HFFc6 (cell line): ENCODE measurements around the gene MAOB. TPM values are rescaled to one million over a fixed set of nuclear protein-coding genes. Genes with fewer than 3 reads are reported as not detected.

ENCODE experiments used
- DNase-seq: peaks from one replicate; pipeline ENCODE4 v3.0.0-alpha.2; 2018
- H3K27ac Mint-ChIP-seq: 2 replicates; pipeline ENCODE4 v1.8.0; 2020; ENCODE audit warnings: mild to moderate bottlenecking, mixed read lengths
- H3K27me3 Mint-ChIP-seq: 2 replicates; pipeline ENCODE4 v1.8.0; 2021; ENCODE audit warnings: mild to moderate bottlenecking, moderate library complexity, mixed read lengths; ENCODE audit not compliant: insufficient read depth
- H3K36me3 Mint-ChIP-seq: 2 replicates; pipeline ENCODE4 v1.8.0; 2021; ENCODE audit warnings: low read depth, mixed read lengths
- H3K4me1 Mint-ChIP-seq: 2 replicates; pipeline ENCODE4 v1.8.0; 2020; ENCODE audit warnings: low read depth, mixed read lengths
- H3K4me3 Mint-ChIP-seq: 2 replicates; pipeline ENCODE4 v1.8.0; 2020; ENCODE audit warnings: mild to moderate bottlenecking, moderate library complexity, mixed read lengths
- H3K9me3 Mint-ChIP-seq: 2 replicates; pipeline ENCODE4 v1.8.0; 2020; ENCODE audit warnings: mild to moderate bottlenecking, mixed read lengths
- CTCF ChIP-seq: fragments of 200-600 bp; sonication (generic); IDR thresholded peaks from 2 replicates; pipeline ENCODE4 v1.5.0; 2021; ENCODE audit warnings: antibody characterized with exemption, mild to moderate bottlenecking
- total RNA-seq, 6 experiments: library from RNA; stranded (reverse); fragmentation: NEBNext Ultra II Directional; extraction: Animal tissue kit (Norgen Biotek cat#: 25700); gene quantifications; 2 replicates in 1 of 6; 3 replicates in 5 of 6; pipeline ENCODE4 v1.2.3, GENCODE V29; 2021

Gene MAOB
- total RNA-seq, 6 experiments from 2014 or later = not detected

- Mint-ChIP-seq H3K9me3 (no peaks in the 10 kb centered on the region), H3K27ac (no peak overlapping the region), H3K4me1 (no peaks in the 10 kb centered on the region), H3K4me3 (no peak overlapping the region), H3K36me3 (no peaks in the 10 kb centered on the region), H3K27me3 (no peaks in the 10 kb centered on the region)
- DNase-seq = no peak
- no peak for TF ChIP-seq CTCF
These were observed 16.3 kb upstream of the MAOB start for GRCh38 chrX:43898406-43899035.

DNA sequence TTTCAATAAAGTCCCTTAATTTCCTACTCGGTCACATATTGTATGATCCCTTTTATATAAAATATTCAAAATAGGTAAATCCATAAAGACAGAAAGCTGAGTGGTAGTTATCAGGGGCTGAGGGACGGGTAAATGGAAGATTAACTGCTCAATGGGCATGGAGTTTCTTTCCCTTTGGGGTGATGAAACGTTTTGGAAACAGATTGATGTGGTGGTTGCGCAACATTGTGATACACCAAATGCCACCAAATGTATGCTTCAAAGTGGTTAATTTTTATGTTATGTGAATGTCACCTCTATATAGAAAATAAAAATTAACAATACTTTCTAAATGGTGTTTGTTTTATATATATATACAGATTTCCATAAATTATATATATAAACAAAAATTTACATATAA, 15.0 kb upstream of the MAOB start:
- TF ChIP-seq CTCF = no peak
- no peak overlapping the region for H3K27ac Mint-ChIP-seq
- no peaks in the 10 kb centered on the region for H3K4me1 Mint-ChIP-seq
- no peaks in the 10 kb centered on the region for H3K9me3 Mint-ChIP-seq
- DNase-seq = no peak
- no peaks in the 10 kb centered on the region for H3K36me3 Mint-ChIP-seq
- H3K27me3 Mint-ChIP-seq = no peaks in the 10 kb centered on the region
- no peak overlapping the region for H3K4me3 Mint-ChIP-seq

- Mint-ChIP-seq H3K9me3 (no peaks in the 10 kb centered on the region; the same call in 1 of the 2 replicates), H3K4me3 (no peak overlapping the region), H3K4me1 (no peaks in the 10 kb centered on the region), H3K27ac (no peak overlapping the region), H3K36me3 (no peaks in the 10 kb centered on the region), H3K27me3 (no peaks in the 10 kb centered on the region; the same call in 1 of the 2 replicates)
- DNase-seq = no peak
- no peak for TF ChIP-seq CTCF
These were observed 10.2 kb upstream of the MAOB start for GRCh38 chrX:43892336-43892870.

GRCh38 chrX:43885617-43886016, 3.4 kb upstream of the MAOB start:
- Mint-ChIP-seq H3K36me3 (no peaks in the 10 kb centered on the region), H3K4me3 (no peak overlapping the region), H3K27me3 (peaks cover 3% of the 10 kb centered on the region), H3K9me3 (no peaks in the 10 kb centered on the region; the same call in 1 of the 2 replicates), H3K4me1 (no peaks in the 10 kb centered on the region), H3K27ac (no peak overlapping the region)
- no peak for TF ChIP-seq CTCF
- no peak for DNase-seq

DNA sequence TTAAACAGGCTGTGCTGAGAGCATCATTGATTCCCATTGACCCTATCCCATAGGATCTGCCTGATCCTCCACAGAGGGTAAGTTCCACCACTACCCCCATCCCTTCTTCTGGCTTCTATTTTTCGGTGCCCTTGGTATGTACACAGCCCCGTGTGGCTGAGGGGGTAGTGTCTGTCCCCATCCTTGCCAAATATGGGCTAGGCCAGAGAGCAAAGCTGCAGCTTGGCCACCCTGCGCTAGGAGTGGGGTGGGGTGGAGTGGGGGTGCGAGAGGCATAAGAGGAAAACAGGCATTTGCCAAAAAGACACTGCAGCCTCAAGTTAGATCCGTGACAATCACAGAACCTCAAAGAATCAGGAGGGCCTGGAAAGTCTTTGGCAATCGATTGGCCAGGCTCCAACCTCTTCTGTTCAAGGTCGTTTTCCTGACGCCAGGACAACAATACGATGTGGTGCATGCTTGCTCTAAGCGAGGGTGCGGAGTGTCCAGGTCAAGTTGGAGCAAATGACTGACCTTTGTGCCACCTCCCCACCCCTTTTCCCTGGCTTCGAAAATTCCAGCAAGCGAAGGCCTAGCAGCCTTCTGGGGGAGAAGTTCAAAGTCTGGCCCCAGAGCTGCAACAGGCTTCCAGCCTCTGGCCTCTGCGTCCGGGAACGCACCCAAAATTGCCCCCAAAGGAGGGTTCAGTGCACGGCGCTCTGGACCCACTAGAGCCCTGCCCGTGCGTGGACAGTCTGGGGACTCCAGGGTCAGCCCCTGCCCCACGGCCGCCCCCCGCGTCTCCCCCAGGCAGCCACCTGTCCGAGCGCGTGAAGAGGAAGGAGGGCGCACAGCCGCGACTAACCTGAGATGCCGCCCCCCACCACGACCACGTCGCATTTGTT, 598 bp downstream of the MAOB start:
- no peak overlapping the region for H3K27ac Mint-ChIP-seq
- DNase-seq = no peak
- no peaks in the 10 kb centered on the region for H3K36me3 Mint-ChIP-seq
- H3K9me3 Mint-ChIP-seq = no peaks in the 10 kb centered on the region; the same call in 1 of the 2 replicates
- TF ChIP-seq CTCF = no peak
- no peak overlapping the region for H3K4me3 Mint-ChIP-seq
- H3K4me1 Mint-ChIP-seq = no peaks in the 10 kb centered on the region
- H3K27me3 Mint-ChIP-seq = peaks cover 3% of the 10 kb centered on the region; the same call in 1 of the 2 replicates
